ENCODE measurements around the gene UGT2B10.

The UGT2B10 gene

GRCh38 chr4:68858039-68858438, 42.2 kb downstream of the UGT2B10 start:
- POLR2A ChIA-PET = no interaction called here
- no peak for TF ChIP-seq TARDBP (IDR thresholded peaks at IDR 0.05)
- no peak for TF ChIP-seq NFRKB (IDR thresholded peaks at IDR 0.05)
- no peak for TF ChIP-seq ZNF384 (IDR thresholded peaks at IDR 0.05)
- TF ChIP-seq ARNT (IDR thresholded peaks at IDR 0.05) = no peak
- TF ChIP-seq LEF1 (IDR thresholded peaks at IDR 0.05; ENCODE audit: borderline replicate concordance) = no peak
- no peak for TF ChIP-seq FOXA1 (IDR thresholded peaks at IDR 0.05)
- TF ChIP-seq FOXK2 (IDR thresholded peaks at IDR 0.05) = no peak
- no peak for TF ChIP-seq ELF4 (IDR thresholded peaks at IDR 0.05)
- TF ChIP-seq CTBP1 (IDR thresholded peaks at IDR 0.05; ENCODE audit: borderline replicate concordance) = no peak
- no peak for TF ChIP-seq SUZ12 (IDR thresholded peaks at IDR 0.05)
- TF ChIP-seq FOXM1 (IDR thresholded peaks at IDR 0.05; ENCODE audit: borderline replicate concordance) = no peak
- no peak for TF ChIP-seq HDGF (IDR thresholded peaks at IDR 0.05; ENCODE audit: borderline replicate concordance)
- TF ChIP-seq L3MBTL2 (conservative IDR thresholded peaks at IDR 0.05) = no peak
- TF ChIP-seq PKNOX1 (IDR thresholded peaks at IDR 0.05) = no peak
- CTCF ChIA-PET = no interaction called here
- DNase-seq (ENCODE audit: extremely low spot score) = no peak

GRCh38 chr4:68859655-68860054, 43.9 kb downstream of the UGT2B10 start:
- DNase-seq (ENCODE audit: extremely low spot score) = no peak
- no peak for TF ChIP-seq PKNOX1 (IDR thresholded peaks at IDR 0.05)
- ChIA-PET CTCF (no interaction called here), POLR2A (no interaction called here)

- no peak for DNase-seq (ENCODE audit: extremely low spot score)
- CTCF ChIA-PET = no interaction called here
- POLR2A ChIA-PET = no interaction called here
- TF ChIP-seq PKNOX1 (IDR thresholded peaks at IDR 0.05) (no peak), ZNF384 (IDR thresholded peaks at IDR 0.05) (no peak), ELF4 (IDR thresholded peaks at IDR 0.05) (no peak), LEF1 (IDR thresholded peaks at IDR 0.05; ENCODE audit: borderline replicate concordance) (no peak), TARDBP (IDR thresholded peaks at IDR 0.05) (no peak), L3MBTL2 (conservative IDR thresholded peaks at IDR 0.05) (no peak), SUZ12 (IDR thresholded peaks at IDR 0.05) (no peak), CTBP1 (IDR thresholded peaks at IDR 0.05; ENCODE audit: borderline replicate concordance) (no peak), FOXK2 (IDR thresholded peaks at IDR 0.05) (no peak), BHLHE40 (IDR thresholded peaks at IDR 0.05; ENCODE audit: borderline replicate concordance) (no peak), ARNT (IDR thresholded peaks at IDR 0.05) (no peak), SP1 (IDR thresholded peaks at IDR 0.05) (no peak), NFRKB (IDR thresholded peaks at IDR 0.05) (no peak), FOXA1 (IDR thresholded peaks at IDR 0.05) (no peak), FOXM1 (IDR thresholded peaks at IDR 0.05; ENCODE audit: borderline replicate concordance) (no peak), HDGF (IDR thresholded peaks at IDR 0.05; ENCODE audit: borderline replicate concordance) (no peak)
These were observed 45.3 kb downstream of the UGT2B10 start for GRCh38 chr4:68861057-68861456.

GRCh38 chr4:68864438-68865187, 48.8 kb downstream of the UGT2B10 start:
- CTCF ChIA-PET = no interaction called here
- no peak for TF ChIP-seq CTBP1 (IDR thresholded peaks at IDR 0.05; ENCODE audit: borderline replicate concordance)
- TF ChIP-seq LEF1 (IDR thresholded peaks at IDR 0.05; ENCODE audit: borderline replicate concordance) = no peak
- TF ChIP-seq FOXM1 (IDR thresholded peaks at IDR 0.05; ENCODE audit: borderline replicate concordance) = no peak
- no peak for TF ChIP-seq TARDBP (IDR thresholded peaks at IDR 0.05)
- no peak for TF ChIP-seq HDGF (IDR thresholded peaks at IDR 0.05; ENCODE audit: borderline replicate concordance)
- TF ChIP-seq ARNT (IDR thresholded peaks at IDR 0.05) = no peak
- no peak for TF ChIP-seq SUZ12 (IDR thresholded peaks at IDR 0.05)
- no peak for TF ChIP-seq ELF4 (IDR thresholded peaks at IDR 0.05)
- no peak for TF ChIP-seq FOXA1 (IDR thresholded peaks at IDR 0.05)
- no peak for TF ChIP-seq PKNOX1 (IDR thresholded peaks at IDR 0.05)
- no peak for TF ChIP-seq L3MBTL2 (conservative IDR thresholded peaks at IDR 0.05)
- no peak for TF ChIP-seq FOXK2 (IDR thresholded peaks at IDR 0.05)
- DNase-seq (ENCODE audit: extremely low spot score) = no peak
- POLR2A ChIA-PET = no interaction called here

- no peak for TF ChIP-seq FOXK2 (IDR thresholded peaks at IDR 0.05)
- no peak for TF ChIP-seq PKNOX1 (IDR thresholded peaks at IDR 0.05)
- no peak for TF ChIP-seq CTBP1 (IDR thresholded peaks at IDR 0.05; ENCODE audit: borderline replicate concordance)
- no peak for TF ChIP-seq FOXA1 (IDR thresholded peaks at IDR 0.05)
- no peak for TF ChIP-seq L3MBTL2 (conservative IDR thresholded peaks at IDR 0.05)
- no peak for TF ChIP-seq ELF4 (IDR thresholded peaks at IDR 0.05)
- TF ChIP-seq LEF1 (IDR thresholded peaks at IDR 0.05; ENCODE audit: borderline replicate concordance) = no peak
- TF ChIP-seq SP1 (IDR thresholded peaks at IDR 0.05) = no peak
- no peak for TF ChIP-seq HDGF (IDR thresholded peaks at IDR 0.05; ENCODE audit: borderline replicate concordance)
- TF ChIP-seq NFRKB (IDR thresholded peaks at IDR 0.05) = no peak
- no peak for TF ChIP-seq ZNF384 (IDR thresholded peaks at IDR 0.05)
- TF ChIP-seq ARNT (IDR thresholded peaks at IDR 0.05) = no peak
- no peak for TF ChIP-seq TARDBP (IDR thresholded peaks at IDR 0.05)
- TF ChIP-seq FOXM1 (IDR thresholded peaks at IDR 0.05; ENCODE audit: borderline replicate concordance) = no peak
- no peak for TF ChIP-seq BHLHE40 (IDR thresholded peaks at IDR 0.05; ENCODE audit: borderline replicate concordance)
- TF ChIP-seq SUZ12 (IDR thresholded peaks at IDR 0.05) = no peak
- CTCF ChIA-PET = no interaction called here
These were observed 49.4 kb downstream of the UGT2B10 start for GRCh38 chr4:68865188-68865638.

More at GRCh38 chr4:68865188-68865638, 49.4 kb downstream of the UGT2B10 start:
- POLR2A ChIA-PET = no interaction called here
- no peak for DNase-seq (ENCODE audit: extremely low spot score)

Measured in HEK293T (cell line).